ENCODE measurements around the gene MAIP1.

The MAIP1 gene

GRCh38 chr2:199951023-199951422, 4.4 kb upstream of the MAIP1 start:
- FAIRE-seq: no peak

- no peak for FAIRE-seq
These were observed 409 bp upstream of the MAIP1 start for GRCh38 chr2:199955007-199955338.

- no peak for FAIRE-seq
These were observed 639 bp downstream of the MAIP1 start for GRCh38 chr2:199956062-199956380.

- no peak for FAIRE-seq
These were observed 2.6 kb downstream of the MAIP1 start for GRCh38 chr2:199958014-199958413.

- no peak for FAIRE-seq
These were observed 6.8 kb downstream of the MAIP1 start for GRCh38 chr2:199962203-199962602.

- FAIRE-seq: no peak
These were observed 11.0 kb downstream of the MAIP1 start for GRCh38 chr2:199966405-199966804.

- FAIRE-seq: no peak
These were observed 11.6 kb downstream of the MAIP1 start for GRCh38 chr2:199966976-199967375.

- no peak for FAIRE-seq
These were observed 12.7 kb downstream of the MAIP1 start for GRCh38 chr2:199968126-199968525.

GRCh38 chr2:199972088-199972626, 16.8 kb downstream of the MAIP1 start:
- no peak for FAIRE-seq

GRCh38 chr2:199973703-199974102, 18.3 kb downstream of the MAIP1 start:
- peak; percentile 83 for FAIRE-seq

GRCh38 chr2:199975273-199975895, 20.0 kb downstream of the MAIP1 start:
- FAIRE-seq: no peak

- FAIRE-seq: no peak
These were observed 22.6 kb downstream of the MAIP1 start for GRCh38 chr2:199977984-199978415.

GRCh38 chr2:199979398-199979797, 24.0 kb downstream of the MAIP1 start:
- no peak for FAIRE-seq

- peak; percentile 88 for FAIRE-seq
These were observed 24.6 kb downstream of the MAIP1 start for GRCh38 chr2:199979832-199980628.

- no peak for FAIRE-seq
These were observed 26.9 kb downstream of the MAIP1 start for GRCh38 chr2:199982126-199982843.

GRCh38 chr2:199983534-199983933, 28.2 kb downstream of the MAIP1 start:
- no peak for FAIRE-seq

GRCh38 chr2:199984159-199984558, 28.8 kb downstream of the MAIP1 start:
- no peak for FAIRE-seq

GRCh38 chr2:199984755-199985154, 29.4 kb downstream of the MAIP1 start:
- FAIRE-seq: peak; percentile 98

GRCh38 chr2:199985625-199986207, 30.3 kb downstream of the MAIP1 start:
- no peak for FAIRE-seq

GRCh38 chr2:199987586-199987985, 32.2 kb downstream of the MAIP1 start:
- no peak for FAIRE-seq

GRCh38 chr2:199988151-199988550, 32.8 kb downstream of the MAIP1 start:
- no peak for FAIRE-seq

GRCh38 chr2:199989822-199990221, 34.4 kb downstream of the MAIP1 start:
- no peak for FAIRE-seq

GRCh38 chr2:199991691-199992090, 36.3 kb downstream of the MAIP1 start:
- no peak for FAIRE-seq

All from endometrium (tissue), 2 donors.